NT2/D1 (cell line): ENCODE results near the gene DDI2.

Source experiments
- YY1 ChIP-seq: IDR thresholded peaks from 2 replicates; pipeline ENCODE4 v1.6.1; 2011; ENCODE audit not compliant: insufficient read length, insufficient read depth
- ZNF274 ChIP-seq: IDR thresholded peaks from 2 replicates; pipeline ENCODE4 v1.6.1; 2011; ENCODE audit warnings: mild to moderate bottlenecking, low read depth, low read length

GRCh38 chr1:15620155-15620545, 2.9 kb downstream of the DDI2 start:
- TF ChIP-seq YY1 (no peak), ZNF274 (no peak)
